ENCODE data around the gene NOSIP.
A peak's percentile ranks its signal among the peaks of the same experiment; 100 is the strongest.

The NOSIP gene

GRCh38 chr19:49555600-49556411 is 24.6 kb downstream of the NOSIP start:
- no peak overlapping the region for H3K4me3 ChIP-seq (replicated peaks; ENCODE audit: low read depth, low read length)
- TF ChIP-seq CTCF (IDR thresholded peaks at IDR 0.05; ENCODE audit: low read length, missing control alignments): no peak
- peak; percentile 29 for DNase-seq (ENCODE audit: low read depth)

GRCh38 chr19:49554701-49555181 is 25.6 kb downstream of the NOSIP start:
- no peak for DNase-seq (ENCODE audit: low read depth)
- H3K4me3 ChIP-seq (replicated peaks; ENCODE audit: low read depth, low read length): no peak overlapping the region

GRCh38 chr19:49553451-49554271 is 26.7 kb downstream of the NOSIP start:
- peak; percentile 53 for DNase-seq (ENCODE audit: low read depth)
- no peak overlapping the region for H3K4me3 ChIP-seq (replicated peaks; ENCODE audit: low read depth, low read length)
- TF ChIP-seq CTCF (IDR thresholded peaks at IDR 0.05; ENCODE audit: low read length, missing control alignments): no peak

More at GRCh38 chr19:49554701-49555181, 25.6 kb downstream of the NOSIP start:
- TF ChIP-seq CTCF (IDR thresholded peaks at IDR 0.05; ENCODE audit: low read length, missing control alignments): no peak

GRCh38 chr19:49552749-49553148 is 27.6 kb downstream of the NOSIP start:
- no peak for TF ChIP-seq CTCF (IDR thresholded peaks at IDR 0.05; ENCODE audit: low read length, missing control alignments)
- no peak overlapping the region for H3K4me3 ChIP-seq (replicated peaks; ENCODE audit: low read depth, low read length)
- no peak for DNase-seq (ENCODE audit: low read depth)

- TF ChIP-seq CTCF (IDR thresholded peaks at IDR 0.05; ENCODE audit: low read length, missing control alignments): no peak
- no peak for DNase-seq (ENCODE audit: low read depth)
- H3K4me3 ChIP-seq (replicated peaks; ENCODE audit: low read depth, low read length): no peak overlapping the region
These were observed 28.8 kb downstream of the NOSIP start for GRCh38 chr19:49551531-49551930.

GRCh38 chr19:49549045-49549444 is 31.3 kb downstream of the NOSIP start:
- TF ChIP-seq CTCF (IDR thresholded peaks at IDR 0.05; ENCODE audit: low read length, missing control alignments): no peak
- H3K4me3 ChIP-seq (replicated peaks; ENCODE audit: low read depth, low read length): no peak overlapping the region
- DNase-seq (ENCODE audit: low read depth): no peak
